Activated naive CD4-positive, alpha-beta T cell treated with anti-CD3 and anti-CD28 coated beads, Interleukin-2, amount 10 ng/mL, durations not matched to agents 7 days and 5 days (primary cell): ENCODE results near the gene GNPAT.
A peak's percentile ranks its signal among the peaks of the same experiment; 100 is the strongest.

Source experiments
- CTCF ChIA-PET: fragments of 350-600 bp; sonication (Branson Sonifier 250); formaldehyde crosslinking; loops from one replicate; lab custom pipeline; 2021; ENCODE audit warnings: antibody characterized with exemption; lab: Charles Lee
- DNase-seq: peaks from one replicate; pipeline ENCODE4 v3.0.0-alpha.2; 2020
- H3K27ac Mint-ChIP-seq: one replicate; pipeline ENCODE4 v1.8.0; 2021; ENCODE audit warnings: mild to moderate bottlenecking, moderate library complexity, mixed read lengths
- H3K27me3 Mint-ChIP-seq: one replicate; pipeline ENCODE4 v1.8.0; 2021; ENCODE audit warnings: mild to moderate bottlenecking, mixed read lengths
- H3K36me3 Mint-ChIP-seq: one replicate; pipeline ENCODE4 v1.8.0; 2021; ENCODE audit warnings: mixed read lengths
- H3K4me1 Mint-ChIP-seq: one replicate; pipeline ENCODE4 v1.8.0; 2021; ENCODE audit warnings: mixed read lengths
- H3K4me3 Mint-ChIP-seq: one replicate; pipeline ENCODE4 v1.8.0; 2021; ENCODE audit warnings: mild to moderate bottlenecking, moderate library complexity, mixed read lengths
- H3K9me3 Mint-ChIP-seq: one replicate; pipeline ENCODE4 v1.8.0; 2021; ENCODE audit warnings: mixed read lengths

GNPAT gene

GRCh38 chr1:231242516-231243198 is 1.6 kb downstream of the GNPAT start:
- Mint-ChIP-seq H3K4me3 (peak overlapping the region; percentile 98), H3K9me3 (no peaks in the 10 kb centered on the region), H3K4me1 (peaks cover 50% of the 10 kb centered on the region), H3K27ac (peak overlapping the region; percentile 61), H3K36me3 (peaks cover 45% of the 10 kb centered on the region), H3K27me3 (no peaks in the 10 kb centered on the region)
- CTCF ChIA-PET: interaction anchor here (1.4 kb wide), 1 partner anchor 49 kb away, joined by 4 read pairs; no protein-coding TSS in a partner anchor
- DNase-seq: no peak

- DNase-seq: no peak
- Mint-ChIP-seq H3K4me1 (peaks cover 9% of the 10 kb centered on the region), H3K36me3 (peaks cover 48% of the 10 kb centered on the region), H3K27me3 (no peaks in the 10 kb centered on the region), H3K9me3 (no peaks in the 10 kb centered on the region), H3K27ac (no peak overlapping the region), H3K4me3 (no peak overlapping the region)
- CTCF ChIA-PET: no interaction called here
Measured at GRCh38 chr1:231248778-231249177, 7.8 kb downstream of the GNPAT start.

- H3K4me1 Mint-ChIP-seq: no peaks in the 10 kb centered on the region
- CTCF ChIA-PET: no interaction called here
- no peak overlapping the region for H3K27ac Mint-ChIP-seq
- H3K4me3 Mint-ChIP-seq: no peak overlapping the region
- DNase-seq: no peak
- H3K36me3 Mint-ChIP-seq: peaks cover 55% of the 10 kb centered on the region
- peaks cover 6% of the 10 kb centered on the region for H3K9me3 Mint-ChIP-seq
- no peaks in the 10 kb centered on the region for H3K27me3 Mint-ChIP-seq
Measured at GRCh38 chr1:231252336-231252735, 11.3 kb downstream of the GNPAT start.

DNA sequence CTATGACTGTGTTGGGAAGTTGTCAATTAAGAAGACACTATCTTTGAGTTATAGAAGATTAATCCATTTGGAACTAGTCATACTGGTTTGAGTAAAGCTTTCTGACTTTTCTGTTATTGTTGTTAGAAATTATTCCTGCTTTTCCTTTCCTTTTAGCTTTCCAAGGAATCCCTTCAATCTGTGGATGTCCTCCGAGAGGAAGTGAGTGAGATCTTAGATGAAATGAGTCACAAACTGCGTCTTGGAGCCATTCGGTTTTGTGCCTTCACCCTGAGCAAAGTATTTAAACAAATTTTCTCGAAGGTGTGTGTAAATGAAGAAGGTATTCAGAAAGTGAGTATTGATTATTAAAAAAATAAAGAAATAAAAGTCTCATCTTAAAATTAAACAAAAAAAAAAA is 19.3 kb downstream of the GNPAT start:
- H3K9me3 Mint-ChIP-seq: peaks cover 25% of the 10 kb centered on the region
- no peak overlapping the region for H3K4me3 Mint-ChIP-seq
- CTCF ChIA-PET: no interaction called here
- H3K4me1 Mint-ChIP-seq: no peaks in the 10 kb centered on the region
- no peak overlapping the region for H3K27ac Mint-ChIP-seq
- no peak for DNase-seq
- peaks cover 78% of the 10 kb centered on the region for H3K36me3 Mint-ChIP-seq
- no peaks in the 10 kb centered on the region for H3K27me3 Mint-ChIP-seq

GRCh38 chr1:231264642-231265041 is 23.6 kb downstream of the GNPAT start:
- no peaks in the 10 kb centered on the region for H3K4me1 Mint-ChIP-seq
- H3K27ac Mint-ChIP-seq: no peak overlapping the region
- H3K9me3 Mint-ChIP-seq: peaks cover 6% of the 10 kb centered on the region
- no peaks in the 10 kb centered on the region for H3K27me3 Mint-ChIP-seq
- no peak for DNase-seq
- CTCF ChIA-PET: no interaction called here
- no peak overlapping the region for H3K4me3 Mint-ChIP-seq
- peaks cover 73% of the 10 kb centered on the region for H3K36me3 Mint-ChIP-seq

- Mint-ChIP-seq H3K27me3 (no peaks in the 10 kb centered on the region), H3K4me1 (peaks cover 3% of the 10 kb centered on the region), H3K9me3 (peaks cover under 1% of the 10 kb centered on the region), H3K27ac (no peak overlapping the region), H3K36me3 (peaks cover 73% of the 10 kb centered on the region), H3K4me3 (no peak overlapping the region)
- CTCF ChIA-PET: no interaction called here
- no peak for DNase-seq
Measured at GRCh38 chr1:231265379-231265778, 24.4 kb downstream of the GNPAT start.

GRCh38 chr1:231266811-231267322 is 25.9 kb downstream of the GNPAT start:
- no peak for DNase-seq
- Mint-ChIP-seq H3K4me1 (peaks cover 17% of the 10 kb centered on the region), H3K27ac (no peak overlapping the region), H3K36me3 (peaks cover 71% of the 10 kb centered on the region), H3K27me3 (no peaks in the 10 kb centered on the region), H3K9me3 (no peaks in the 10 kb centered on the region), H3K4me3 (no peak overlapping the region)
- CTCF ChIA-PET: no interaction called here

DNA sequence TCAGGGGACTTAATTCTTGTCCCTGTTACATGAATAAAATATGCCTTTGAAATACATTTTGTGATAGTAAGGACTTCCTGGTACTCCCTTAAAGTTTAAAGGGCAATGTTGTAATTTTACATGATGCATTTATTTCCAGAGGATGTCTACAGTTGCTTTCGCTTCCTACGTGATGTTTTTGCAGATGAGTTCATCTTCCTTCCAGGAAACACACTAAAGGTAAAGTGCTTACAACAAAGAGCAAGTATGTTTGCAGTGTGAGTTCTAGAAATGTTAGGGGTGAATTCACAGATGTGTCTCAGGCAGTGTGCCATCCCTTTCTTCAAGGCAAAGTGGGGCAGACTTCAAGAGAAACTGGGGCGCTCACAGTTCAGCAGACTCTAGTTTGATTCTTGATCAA is 31.2 kb downstream of the GNPAT start:
- H3K4me3 Mint-ChIP-seq: no peak overlapping the region
- peak; percentile 27 for DNase-seq
- peaks cover 69% of the 10 kb centered on the region for H3K36me3 Mint-ChIP-seq
- H3K9me3 Mint-ChIP-seq: no peaks in the 10 kb centered on the region
- CTCF ChIA-PET: no interaction called here
- peak overlapping the region; percentile 92 for H3K27ac Mint-ChIP-seq
- H3K4me1 Mint-ChIP-seq: peaks cover 45% of the 10 kb centered on the region
- H3K27me3 Mint-ChIP-seq: no peaks in the 10 kb centered on the region

- peak overlapping the region; percentile 92 for H3K27ac Mint-ChIP-seq
- CTCF ChIA-PET: no interaction called here
- DNase-seq: no peak
- no peaks in the 10 kb centered on the region for H3K9me3 Mint-ChIP-seq
- peaks cover 45% of the 10 kb centered on the region for H3K4me1 Mint-ChIP-seq
- peaks cover 67% of the 10 kb centered on the region for H3K36me3 Mint-ChIP-seq
- H3K4me3 Mint-ChIP-seq: peak overlapping the region; percentile 27
- H3K27me3 Mint-ChIP-seq: no peaks in the 10 kb centered on the region
Measured at GRCh38 chr1:231272880-231273279, 31.9 kb downstream of the GNPAT start.

DNA sequence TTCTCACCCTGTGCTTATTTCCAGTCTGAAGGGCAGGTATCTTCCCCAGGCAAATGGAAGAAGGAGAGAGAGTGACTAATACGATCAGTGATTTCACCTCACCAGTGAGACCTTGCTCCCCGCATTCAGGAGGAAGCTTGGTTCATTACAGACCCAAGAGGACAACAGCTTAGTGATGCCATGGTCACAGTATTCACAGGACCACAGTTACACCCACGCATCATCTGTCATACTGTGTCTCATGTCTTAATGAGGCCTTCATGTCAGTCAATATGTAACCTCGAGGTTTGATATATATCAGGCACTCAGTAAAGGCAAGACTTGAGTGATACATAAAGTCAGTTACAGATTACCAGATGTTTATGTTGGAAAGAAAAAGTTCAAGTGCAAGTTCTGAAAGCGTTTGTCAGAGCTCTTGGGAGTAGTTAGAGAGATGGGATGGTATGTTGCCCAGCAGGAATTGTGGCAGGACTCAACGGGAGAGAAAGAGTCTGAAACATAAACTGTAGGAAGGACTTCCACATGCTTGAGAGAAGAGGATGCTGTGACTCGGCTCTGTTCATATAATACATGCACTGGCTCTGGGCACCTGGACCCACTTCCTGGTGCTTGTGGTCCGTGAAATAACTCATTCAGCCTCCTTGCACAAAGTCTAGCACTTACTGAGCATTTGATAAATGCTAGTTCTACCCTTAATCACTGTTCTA is 33.3 kb downstream of the GNPAT start:
- Mint-ChIP-seq H3K4me1 (peaks cover 45% of the 10 kb centered on the region), H3K4me3 (no peak overlapping the region), H3K36me3 (peaks cover 60% of the 10 kb centered on the region), H3K27me3 (no peaks in the 10 kb centered on the region), H3K9me3 (no peaks in the 10 kb centered on the region), H3K27ac (peak overlapping the region; percentile 59)
- CTCF ChIA-PET: no interaction called here
- no peak for DNase-seq

DNA sequence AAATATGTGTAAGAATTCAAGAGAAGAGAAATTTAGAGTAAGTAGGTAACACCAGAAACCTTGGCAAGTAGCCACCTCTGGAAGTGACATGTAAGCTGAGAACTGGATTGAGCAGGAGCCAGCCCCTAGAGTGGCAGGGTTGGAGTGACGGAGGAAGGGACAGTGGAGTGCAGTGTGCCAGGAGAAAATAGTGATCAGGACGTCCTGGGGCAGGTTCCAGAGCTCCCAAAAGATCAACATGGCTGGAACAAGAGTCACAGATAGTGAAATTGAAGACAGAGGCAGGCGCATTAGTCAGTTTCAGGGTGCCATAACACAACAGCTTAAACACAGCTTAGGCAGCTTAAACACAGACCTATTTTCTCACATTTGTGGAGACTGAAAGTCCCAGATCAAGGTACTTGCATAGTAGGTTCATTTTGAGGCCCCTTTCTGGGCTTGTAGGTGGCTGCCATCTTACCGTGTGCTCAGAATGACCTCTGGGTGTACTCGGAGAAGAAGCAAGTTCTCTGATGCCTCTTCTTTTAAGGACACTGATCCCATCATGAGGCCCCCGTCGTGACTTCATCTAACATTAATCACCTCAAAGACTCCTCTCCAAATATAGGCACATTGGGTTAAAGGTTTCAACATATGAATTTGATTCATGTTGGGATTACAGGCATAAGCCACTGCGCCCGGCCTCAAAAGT is 37.2 kb downstream of the GNPAT start:
- Mint-ChIP-seq H3K36me3 (peaks cover 33% of the 10 kb centered on the region), H3K9me3 (no peaks in the 10 kb centered on the region), H3K4me3 (no peak overlapping the region), H3K27me3 (no peaks in the 10 kb centered on the region), H3K27ac (no peak overlapping the region), H3K4me1 (peaks cover 14% of the 10 kb centered on the region)
- DNase-seq: no peak
- CTCF ChIA-PET: interaction anchor here (1.1 kb wide), 1 partner anchor 37 kb away, joined by 3 read pairs; no protein-coding TSS in a partner anchor

- Mint-ChIP-seq H3K9me3 (no peaks in the 10 kb centered on the region), H3K36me3 (peaks cover 29% of the 10 kb centered on the region), H3K4me1 (peaks cover 5% of the 10 kb centered on the region), H3K4me3 (no peak overlapping the region), H3K27me3 (no peaks in the 10 kb centered on the region), H3K27ac (no peak overlapping the region)
- no peak for DNase-seq
- CTCF ChIA-PET: no interaction called here
Measured at GRCh38 chr1:231279081-231279480, 38.1 kb downstream of the GNPAT start.

DNA sequence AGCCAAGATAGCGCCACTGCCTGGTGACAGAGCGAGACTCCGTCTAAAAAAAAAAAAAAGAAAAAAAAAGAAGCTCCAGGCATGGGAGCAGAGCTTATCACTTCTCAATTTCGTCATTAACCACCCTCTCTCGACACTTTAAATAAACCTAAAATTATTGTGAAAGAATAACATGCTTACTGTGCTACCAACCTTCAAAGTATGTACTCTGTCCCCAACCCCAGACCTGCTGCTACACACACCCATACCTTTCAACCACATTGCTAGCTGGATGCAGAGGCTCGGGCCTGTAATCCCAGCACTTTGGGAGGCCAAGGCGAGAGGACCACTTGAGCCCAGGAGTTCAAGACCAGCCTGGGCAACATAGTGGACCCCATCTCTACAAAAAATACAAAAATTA is 38.7 kb downstream of the GNPAT start:
- no peak overlapping the region for H3K4me3 Mint-ChIP-seq
- H3K9me3 Mint-ChIP-seq: no peaks in the 10 kb centered on the region
- H3K36me3 Mint-ChIP-seq: peaks cover 24% of the 10 kb centered on the region
- CTCF ChIA-PET: no interaction called here
- no peaks in the 10 kb centered on the region for H3K4me1 Mint-ChIP-seq
- H3K27ac Mint-ChIP-seq: no peak overlapping the region
- H3K27me3 Mint-ChIP-seq: no peaks in the 10 kb centered on the region
- no peak for DNase-seq

DNA sequence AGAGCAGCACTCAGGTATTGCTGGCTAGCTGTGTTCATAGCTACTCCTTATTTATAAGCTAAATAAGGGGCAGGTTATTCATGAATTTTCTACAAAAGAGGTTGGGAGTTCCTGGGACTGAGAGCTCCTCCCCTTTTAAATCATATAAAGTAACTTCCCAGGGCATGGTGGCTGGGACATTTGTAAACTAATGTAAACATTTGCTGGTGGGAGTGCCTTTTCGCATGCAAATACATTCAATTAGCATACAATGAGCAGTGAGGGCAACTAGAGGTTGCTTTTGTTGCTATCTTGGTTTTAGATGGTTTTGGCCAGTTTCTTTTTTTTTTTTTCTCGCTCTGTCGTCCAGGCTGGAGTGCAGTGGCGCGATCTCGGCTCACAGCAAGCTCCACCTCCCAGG is 43.4 kb downstream of the GNPAT start:
- Mint-ChIP-seq H3K27ac (no peak overlapping the region), H3K9me3 (no peaks in the 10 kb centered on the region), H3K4me1 (no peaks in the 10 kb centered on the region), H3K27me3 (no peaks in the 10 kb centered on the region), H3K4me3 (no peak overlapping the region), H3K36me3 (peaks cover 2% of the 10 kb centered on the region)
- no peak for DNase-seq
- CTCF ChIA-PET: no interaction called here
